ENCODE results near the gene C15orf40. TPM values are rescaled to one million over a fixed set of nuclear protein-coding genes. Genes with fewer than 3 reads are reported as not detected.

C15orf40 gene
- total and polyA plus RNA-seq, 9 donors: 8.4 to 27.4 (median 18.0) TPM

DNA sequence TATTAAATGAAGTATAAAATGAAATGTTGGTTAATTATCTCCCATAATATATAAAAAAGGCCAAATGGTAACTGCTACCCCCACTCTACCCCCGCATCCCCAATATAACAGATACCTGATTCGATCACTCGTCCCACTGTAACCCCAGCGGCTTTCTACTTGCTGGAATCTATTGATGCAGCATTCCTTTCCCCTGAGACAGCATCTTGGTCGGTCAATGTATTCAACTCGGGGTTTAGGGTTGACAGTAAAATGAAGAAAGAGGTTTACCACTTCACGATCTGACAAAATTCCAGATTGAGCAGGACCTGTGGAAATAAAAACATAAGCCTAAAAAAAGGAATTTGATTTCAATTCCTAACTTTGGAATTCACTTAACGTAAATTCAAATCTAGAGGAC is 18.6 kb upstream of the C15orf40 start:
- Histone ChIP-seq H3K27me3 (no peaks in the 10 kb centered on the region), H3K27ac (no peak overlapping the region), H3K36me3 (no peaks in the 10 kb centered on the region), H3K9me3 (no peaks in the 10 kb centered on the region), H3K4me1 (ENCODE audit: insufficient read depth) (no peaks in the 10 kb centered on the region), H3K4me3 (no peak overlapping the region)
- TF ChIP-seq CTCF (IDR thresholded peaks at IDR 0.05): no peak
- TF ChIP-seq EP300 (IDR thresholded peaks at IDR 0.05): no peak
- no peak for TF ChIP-seq POLR2A (IDR thresholded peaks at IDR 0.05)
- intact Hi-C loops (cut with DNase I): no loop called here
- no peak for DNase-seq
- 94 to 96% (median 95%) methylated on average over 8 of the region's 8 CpGs for WGBS, 3 donors

DNA sequence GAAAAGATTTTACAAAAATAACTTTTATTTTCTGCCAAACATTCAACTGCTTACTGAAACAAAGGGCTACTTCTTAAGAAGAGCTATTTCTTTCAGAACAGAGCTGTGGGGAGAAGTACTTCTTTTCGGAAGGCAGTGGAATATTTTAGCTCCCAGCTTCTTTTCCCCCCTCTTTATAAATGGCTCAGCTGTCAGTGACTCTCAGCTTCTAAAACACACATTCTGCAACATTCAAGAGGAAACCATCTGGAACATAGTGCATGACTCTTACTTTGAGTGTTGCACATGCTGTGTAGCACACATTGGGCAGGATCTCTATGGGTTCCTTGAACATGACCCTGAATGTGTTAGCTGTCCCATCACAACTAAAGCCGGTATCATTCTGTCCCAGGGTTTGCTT is 7.0 kb upstream of the C15orf40 start:
- intact Hi-C loops (cut with DNase I): loop anchor here in 2 of 4 donors (10.0 kb wide), 2 partner anchors 46 to 484 kb away; partner anchors contain the start of gene BTBD1 (in 1 of the 2)
- Histone ChIP-seq H3K27me3 (no peaks in the 10 kb centered on the region), H3K27ac (no peak overlapping the region), H3K9me3 (no peaks in the 10 kb centered on the region), H3K36me3 (no peaks in the 10 kb centered on the region), H3K4me1 (ENCODE audit: insufficient read depth) (peaks cover 2% of the 10 kb centered on the region), H3K4me3 (no peak overlapping the region)
- no peak for DNase-seq
- TF ChIP-seq POLR2A (IDR thresholded peaks at IDR 0.05) (no peak), CTCF (IDR thresholded peaks at IDR 0.05) (no peak), EP300 (IDR thresholded peaks at IDR 0.05) (no peak)
- WGBS, 3 donors: 85 to 87% (median 85%) methylated on average over 2 of the region's 2 CpGs

GRCh38 chr15:83016906-83017305 is 5.5 kb upstream of the C15orf40 start:
- WGBS, 3 donors: 75 to 84% (median 75%) methylated on average over 5 of the region's 5 CpGs
- intact Hi-C loops (cut with DNase I): loop anchor here in 2 of 4 donors (10.0 kb wide), 2 partner anchors 48 to 482 kb away; partner anchors contain the start of gene BTBD1 (in 1 of the 2)
- Histone ChIP-seq H3K36me3 (no peaks in the 10 kb centered on the region), H3K27me3 (no peaks in the 10 kb centered on the region), H3K4me1 (ENCODE audit: insufficient read depth) (peaks cover 4% of the 10 kb centered on the region), H3K4me3 (no peak overlapping the region), H3K9me3 (no peaks in the 10 kb centered on the region), H3K27ac (no peak overlapping the region)
- DNase-seq: no peak
- TF ChIP-seq POLR2A (IDR thresholded peaks at IDR 0.05): no peak

GRCh38 chr15:83015361-83015760 is 3.9 kb upstream of the C15orf40 start:
- intact Hi-C loops (cut with DNase I): loop anchor here in 2 of 4 donors (10.0 kb wide), 2 partner anchors 49 to 481 kb away; partner anchors contain the start of gene BTBD1 (in 1 of the 2)
- Histone ChIP-seq H3K27ac (no peak overlapping the region), H3K4me1 (ENCODE audit: insufficient read depth) (peaks cover 9% of the 10 kb centered on the region), H3K4me3 (no peak overlapping the region), H3K36me3 (no peaks in the 10 kb centered on the region), H3K27me3 (no peaks in the 10 kb centered on the region), H3K9me3 (no peaks in the 10 kb centered on the region)
- DNase-seq: no peak
- TF ChIP-seq CTCF (IDR thresholded peaks at IDR 0.05): no peak
- no peak for TF ChIP-seq EP300 (IDR thresholded peaks at IDR 0.05)
- TF ChIP-seq POLR2A (IDR thresholded peaks at IDR 0.05): no peak
- 67 to 75% (median 73%) methylated on average over 4 of the region's 4 CpGs for WGBS, 3 donors

- intact Hi-C loops (cut with DNase I): loop anchor here in 2 of 4 donors (10.0 kb wide), 2 partner anchors 51 to 479 kb away; partner anchors contain the start of gene BTBD1 (in 1 of the 2)
Observed at GRCh38 chr15:83014205-83014653, 2.8 kb upstream of the C15orf40 start.

More at GRCh38 chr15:83014205-83014653, 2.8 kb upstream of the C15orf40 start:
- no peak overlapping the region for H3K27ac ChIP-seq
- 62 to 67% (median 66%) methylated on average over 5 of the region's 5 CpGs for WGBS, 3 donors
- no peak overlapping the region for H3K4me3 ChIP-seq
- no peak for DNase-seq
- no peaks in the 10 kb centered on the region for H3K36me3 ChIP-seq
- H3K4me1 ChIP-seq (ENCODE audit: insufficient read depth): peaks cover 11% of the 10 kb centered on the region
- no peaks in the 10 kb centered on the region for H3K27me3 ChIP-seq
- TF ChIP-seq EP300 (IDR thresholded peaks at IDR 0.05): no peak
- no peak for TF ChIP-seq POLR2A (IDR thresholded peaks at IDR 0.05)
- no peak for TF ChIP-seq CTCF (IDR thresholded peaks at IDR 0.05)
- H3K9me3 ChIP-seq: no peaks in the 10 kb centered on the region

All from ovary (tissue), 9 donors.